CD4-positive, CD25-positive, alpha-beta regulatory T cell (primary cell): ENCODE data around the gene TWIST2. TPM values are rescaled to one million over a fixed set of nuclear protein-coding genes. Genes with fewer than 3 reads are reported as not detected.

ENCODE experiments used
- ATAC-seq, 2 donors: fragments of 150-1000 bp; cut with Tn5 transposase; one replicate each; pipeline ENCODE4 v1.10.0; 2021; ENCODE audit warnings: low read depth in 2 of 2, moderate number of reproducible peaks in 2 of 2, moderate library complexity in 1 of 2
- DNase-seq, 3 donors: peaks; one replicate each; pipeline versions ENCODE4 v3.0.0 to v3.0.0-alpha.2; 2012 to 2022; ENCODE audit warnings: mixed read lengths in 1 of 3
- H3K27ac ChIP-seq: one replicate; pipeline ENCODE4 v1.7.0; 2013; ENCODE audit warnings: mild to moderate bottlenecking, low read length; ENCODE audit not compliant: insufficient read depth, poor library complexity, severe bottlenecking
- H3K27me3 ChIP-seq: one replicate; pipeline ENCODE4 v1.7.0; 2013; ENCODE audit warnings: low read length; ENCODE audit not compliant: control insufficient read depth, insufficient read depth
- H3K36me3 ChIP-seq: one replicate; pipeline ENCODE4 v1.7.0; 2013; ENCODE audit warnings: mild to moderate bottlenecking, low read length, moderate library complexity; ENCODE audit not compliant: control insufficient read depth, insufficient read depth
- H3K4me1 ChIP-seq: 2 replicates; pipeline ENCODE4 v1.7.0; 2013; ENCODE audit warnings: mild to moderate bottlenecking, low read length; ENCODE audit not compliant: insufficient read depth, control insufficient read depth, poor library complexity, severe bottlenecking
- H3K4me3 ChIP-seq: one replicate; pipeline ENCODE4 v1.7.0; 2013; ENCODE audit warnings: low read depth, mild to moderate bottlenecking, low read length, moderate library complexity
- H3K9me3 ChIP-seq, 2 experiments: 1 replicate in 1 of 2; 2 replicates in 1 of 2; pipeline ENCODE4 v1.7.0; 2013; ENCODE audit warnings: low read length in 2 of 2, mild to moderate bottlenecking in 1 of 2, moderate library complexity in 1 of 2; ENCODE audit not compliant: control insufficient read depth in 2 of 2
- H3K27ac Mint-ChIP-seq, 3 donors: one replicate each; pipeline ENCODE4 v1.8.0; 2020 to 2022; ENCODE audit warnings: mild to moderate bottlenecking in 3 of 3, mixed read lengths in 3 of 3, moderate library complexity in 2 of 3
- H3K27me3 Mint-ChIP-seq: one replicate; pipeline ENCODE4 v1.8.0; 2022; ENCODE audit warnings: mild to moderate bottlenecking, mixed read lengths
- H3K36me3 Mint-ChIP-seq: one replicate; pipeline ENCODE4 v1.8.0; 2020; ENCODE audit warnings: mixed read lengths
- H3K4me1 Mint-ChIP-seq, 4 donors: one replicate each; pipeline ENCODE4 v1.8.0; 2020 to 2022; ENCODE audit warnings: mixed read lengths in 4 of 4, mild to moderate bottlenecking in 1 of 4
- H3K4me3 Mint-ChIP-seq, 4 donors: one replicate each; pipeline ENCODE4 v1.8.0; 2020 to 2022; ENCODE audit warnings: mild to moderate bottlenecking in 4 of 4, mixed read lengths in 4 of 4, moderate library complexity in 3 of 4
- H3K9me3 Mint-ChIP-seq, 7 donors: one replicate each; pipeline ENCODE4 v1.8.0; 2020 to 2022; ENCODE audit warnings: mixed read lengths in 7 of 7, mild to moderate bottlenecking in 3 of 7, moderate library complexity in 2 of 7
- polyA plus RNA-seq, 4 donors: library from polyadenylated mRNA; unstranded; fragments of 300-500 nt; fragmentation: Illumina TruSeq; gene quantifications; one replicate each; pipeline ENCODE4 v1.2.3, GENCODE V29; 2021
- total RNA-seq: library from RNA; stranded (reverse); gene quantifications from one replicate; pipeline ENCODE4 v1.2.3, GENCODE V29; 2022

The TWIST2 gene
- total and polyA plus RNA-seq, 5 donors from 2014 or later = not detected

DNA sequence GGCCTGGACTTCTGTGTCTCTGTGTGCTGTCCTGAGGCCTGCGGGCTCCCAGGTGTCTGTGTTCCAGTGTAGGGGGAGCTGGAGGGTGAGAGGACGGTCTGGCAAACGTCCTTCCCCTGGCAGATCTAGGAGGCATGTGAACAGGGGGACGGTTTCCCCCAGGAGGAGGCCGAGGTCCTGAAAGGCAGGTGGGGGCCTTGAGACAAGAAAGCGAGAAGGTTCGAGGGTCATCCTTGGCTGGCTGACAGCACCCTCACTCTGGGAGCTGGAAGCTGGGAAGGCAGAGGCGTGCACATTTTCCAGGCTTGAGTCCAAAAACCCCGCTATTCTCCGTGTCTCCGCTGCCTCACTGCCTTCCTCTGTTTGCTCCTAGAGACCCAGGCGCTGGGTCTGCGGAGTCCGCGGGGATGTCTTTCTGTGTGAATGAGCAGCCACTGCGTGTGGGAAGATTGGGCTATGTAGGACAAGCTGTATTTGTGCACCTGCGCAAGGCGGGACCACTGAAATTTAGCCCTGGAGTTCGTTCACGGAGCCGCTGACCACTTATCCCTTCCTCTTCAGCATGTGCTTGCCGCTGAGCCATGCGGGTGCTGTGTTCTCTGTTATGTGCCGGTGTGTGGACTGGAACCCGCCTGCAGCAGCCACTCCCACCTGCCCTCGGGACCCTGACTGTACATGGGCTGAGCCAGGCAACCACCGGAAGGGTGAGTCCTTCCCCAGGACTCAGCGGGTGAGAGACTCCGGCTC lies 43.7 kb downstream of the TWIST2 start:
- no peaks in the 10 kb centered on the region for H3K4me1 Mint-ChIP-seq
- Histone ChIP-seq H3K9me3 (no peaks in the 10 kb centered on the region), H3K4me1 (no peaks in the 10 kb centered on the region), H3K4me3 (no peak overlapping the region), H3K27me3 (no peaks in the 10 kb centered on the region), H3K36me3 (no peaks in the 10 kb centered on the region), H3K27ac (no peak overlapping the region)
- H3K27me3 Mint-ChIP-seq = no peaks in the 10 kb centered on the region
- DNase-seq (no peak), ATAC-seq (no peak)
- H3K36me3 Mint-ChIP-seq = no peaks in the 10 kb centered on the region
- H3K27ac Mint-ChIP-seq = no peak overlapping the region
- no peaks in the 10 kb centered on the region for H3K9me3 Mint-ChIP-seq
- H3K4me3 Mint-ChIP-seq = no peak overlapping the region

DNA sequence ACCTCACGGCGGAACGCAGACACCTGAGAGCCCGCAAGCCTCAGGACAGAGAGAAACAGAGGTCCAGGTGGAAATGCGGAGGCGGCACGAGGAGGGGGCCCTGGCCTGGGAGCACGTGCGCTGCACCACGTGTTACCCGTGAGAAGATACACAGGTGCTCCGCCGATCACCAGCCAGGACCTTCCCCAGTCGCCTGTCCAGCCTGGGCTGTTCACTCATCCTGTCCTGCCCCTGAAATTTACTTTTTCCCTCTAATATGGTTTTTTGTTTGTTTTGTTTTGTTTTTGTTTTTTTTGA lies 44.3 kb downstream of the TWIST2 start:
- Histone ChIP-seq H3K4me3 (no peak overlapping the region), H3K27me3 (no peaks in the 10 kb centered on the region), H3K36me3 (no peaks in the 10 kb centered on the region), H3K9me3 (no peaks in the 10 kb centered on the region), H3K27ac (no peak overlapping the region), H3K4me1 (no peaks in the 10 kb centered on the region)
- Mint-ChIP-seq H3K4me3 (no peak overlapping the region), H3K27ac (no peak overlapping the region), H3K9me3 (no peaks in the 10 kb centered on the region), H3K4me1 (no peaks in the 10 kb centered on the region), H3K27me3 (no peaks in the 10 kb centered on the region), H3K36me3 (no peaks in the 10 kb centered on the region)
- DNase-seq (no peak), ATAC-seq (no peak)

DNA sequence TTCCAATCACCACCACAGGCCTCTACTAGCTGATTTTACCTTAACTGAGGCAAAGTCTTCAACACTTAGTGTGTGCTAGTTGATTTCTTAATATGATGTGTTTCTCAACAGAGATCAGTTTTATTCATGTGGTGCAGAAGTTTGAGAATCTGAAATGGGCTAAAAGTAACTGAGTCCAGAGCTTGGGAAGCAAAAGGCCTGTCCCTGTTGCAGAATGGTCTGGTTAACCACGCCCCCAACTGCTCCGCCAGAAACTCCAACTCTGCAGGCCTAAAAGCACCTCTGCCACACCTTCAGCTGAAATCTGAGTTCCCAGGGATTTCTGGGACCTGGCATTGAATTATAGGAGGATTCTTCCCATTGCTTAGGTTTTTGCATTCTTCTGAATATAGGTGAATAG lies 44.9 kb downstream of the TWIST2 start:
- H3K27ac Mint-ChIP-seq = no peak overlapping the region
- Histone ChIP-seq H3K27me3 (no peaks in the 10 kb centered on the region), H3K36me3 (no peaks in the 10 kb centered on the region), H3K9me3 (no peaks in the 10 kb centered on the region), H3K27ac (no peak overlapping the region), H3K4me1 (no peaks in the 10 kb centered on the region), H3K4me3 (no peak overlapping the region)
- H3K4me1 Mint-ChIP-seq = no peaks in the 10 kb centered on the region
- no peak overlapping the region for H3K4me3 Mint-ChIP-seq
- H3K27me3 Mint-ChIP-seq = no peaks in the 10 kb centered on the region
- no peak for ATAC-seq
- no peaks in the 10 kb centered on the region for H3K9me3 Mint-ChIP-seq
- no peaks in the 10 kb centered on the region for H3K36me3 Mint-ChIP-seq
- DNase-seq = no peak

- no peaks in the 10 kb centered on the region for H3K9me3 Mint-ChIP-seq
- Histone ChIP-seq H3K36me3 (no peaks in the 10 kb centered on the region), H3K4me3 (no peak overlapping the region), H3K4me1 (no peaks in the 10 kb centered on the region), H3K27me3 (no peaks in the 10 kb centered on the region), H3K9me3 (no peaks in the 10 kb centered on the region), H3K27ac (no peak overlapping the region)
- H3K36me3 Mint-ChIP-seq = no peaks in the 10 kb centered on the region
- ATAC-seq (no peak), DNase-seq (no peak)
- H3K4me3 Mint-ChIP-seq = no peak overlapping the region
- H3K27ac Mint-ChIP-seq = no peak overlapping the region
- no peaks in the 10 kb centered on the region for H3K4me1 Mint-ChIP-seq
- H3K27me3 Mint-ChIP-seq = no peaks in the 10 kb centered on the region
Observed at GRCh38 chr2:238893349-238894000, 45.6 kb downstream of the TWIST2 start.

DNA sequence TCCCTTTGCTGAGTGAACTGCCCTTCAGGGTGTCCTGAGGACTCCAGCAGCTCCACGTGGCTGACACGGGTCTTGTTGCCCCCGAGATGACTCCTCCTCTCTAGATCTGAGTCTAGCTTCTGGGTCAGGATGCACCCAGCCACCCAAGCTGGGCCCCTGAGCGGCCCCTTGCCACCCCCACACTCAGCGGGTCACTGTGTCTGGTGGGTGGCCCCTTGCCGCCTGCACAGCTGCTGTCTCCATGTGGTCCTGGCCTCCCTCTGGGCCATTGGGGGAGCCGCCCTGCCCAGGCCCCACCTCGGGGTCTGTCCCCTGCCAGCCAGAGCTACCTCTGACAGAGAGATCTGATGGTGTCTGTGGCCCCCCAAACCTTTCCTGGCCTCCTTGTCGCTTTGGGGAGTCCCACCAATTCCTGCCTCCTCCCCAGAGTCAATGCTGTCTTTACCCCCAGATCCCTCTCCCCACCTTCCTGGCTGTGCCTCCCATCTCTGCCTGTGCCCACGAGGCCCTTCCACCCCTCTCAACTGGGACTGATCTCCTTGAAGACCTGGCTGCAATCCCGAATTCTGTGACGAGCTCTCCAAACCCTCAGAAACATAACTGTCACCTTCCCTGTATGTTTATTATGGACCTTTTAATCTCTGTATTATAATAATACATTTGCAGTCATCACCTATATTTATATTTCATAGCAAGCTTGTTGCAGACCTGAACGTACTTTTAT lies 46.5 kb downstream of the TWIST2 start:
- no peaks in the 10 kb centered on the region for H3K4me1 Mint-ChIP-seq
- H3K4me1 ChIP-seq = no peaks in the 10 kb centered on the region
- no peaks in the 10 kb centered on the region for H3K9me3 Mint-ChIP-seq
- no peaks in the 10 kb centered on the region for H3K9me3 ChIP-seq
- DNase-seq (no peak), ATAC-seq (no peak)
- H3K27me3 ChIP-seq = no peaks in the 10 kb centered on the region
- H3K27ac Mint-ChIP-seq = no peak overlapping the region
- no peaks in the 10 kb centered on the region for H3K36me3 ChIP-seq
- no peak overlapping the region for H3K27ac ChIP-seq
- no peaks in the 10 kb centered on the region for H3K36me3 Mint-ChIP-seq
- H3K4me3 Mint-ChIP-seq = no peak overlapping the region
- H3K4me3 ChIP-seq = no peak overlapping the region
- peaks cover 7% of the 10 kb centered on the region for H3K27me3 Mint-ChIP-seq

GRCh38 chr2:238894950-238895298 lies 47.0 kb downstream of the TWIST2 start:
- ATAC-seq (no peak), DNase-seq (no peak)
- Mint-ChIP-seq H3K4me1 (no peaks in the 10 kb centered on the region), H3K27ac (no peak overlapping the region), H3K4me3 (no peak overlapping the region), H3K36me3 (no peaks in the 10 kb centered on the region), H3K9me3 (no peaks in the 10 kb centered on the region), H3K27me3 (peaks cover 7% of the 10 kb centered on the region)
- no peaks in the 10 kb centered on the region for H3K4me1 ChIP-seq
- no peak overlapping the region for H3K27ac ChIP-seq
- no peaks in the 10 kb centered on the region for H3K36me3 ChIP-seq
- H3K27me3 ChIP-seq = no peaks in the 10 kb centered on the region
- no peak overlapping the region for H3K4me3 ChIP-seq
- no peaks in the 10 kb centered on the region for H3K9me3 ChIP-seq

DNA sequence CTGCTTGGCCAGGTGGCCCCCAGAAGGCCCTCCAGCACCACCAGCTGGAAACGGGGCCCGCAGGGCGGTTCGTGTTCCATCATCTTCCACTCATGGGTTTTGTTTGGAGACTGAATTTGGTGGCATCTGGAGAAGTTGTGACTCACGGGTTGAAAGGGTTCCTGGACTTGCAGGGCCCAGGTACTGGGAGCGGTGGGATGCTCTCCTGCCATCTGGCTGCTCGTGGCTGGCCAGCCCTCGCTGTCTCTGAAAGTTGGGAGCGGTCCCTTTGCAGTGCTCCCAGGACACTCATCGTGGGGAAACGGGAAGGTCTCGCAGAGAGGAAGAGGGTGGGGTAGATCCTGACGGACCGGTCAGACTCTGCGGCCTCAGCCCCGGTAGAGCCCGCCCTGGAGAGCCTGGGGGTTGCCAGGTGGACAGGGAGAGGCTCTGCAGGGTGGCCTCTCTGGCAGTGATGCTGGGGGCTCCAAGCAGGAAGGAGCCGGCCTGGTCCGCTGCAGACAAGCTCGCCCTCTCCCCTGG lies 47.5 kb downstream of the TWIST2 start:
- Mint-ChIP-seq H3K9me3 (no peaks in the 10 kb centered on the region), H3K36me3 (no peaks in the 10 kb centered on the region), H3K4me3 (no peak overlapping the region), H3K27me3 (peaks cover 7% of the 10 kb centered on the region), H3K4me1 (no peaks in the 10 kb centered on the region), H3K27ac (no peak overlapping the region)
- no peaks in the 10 kb centered on the region for H3K27me3 ChIP-seq
- no peaks in the 10 kb centered on the region for H3K9me3 ChIP-seq
- ATAC-seq (no peak), DNase-seq (no peak)
- no peaks in the 10 kb centered on the region for H3K4me1 ChIP-seq
- H3K36me3 ChIP-seq = no peaks in the 10 kb centered on the region
- no peak overlapping the region for H3K4me3 ChIP-seq
- H3K27ac ChIP-seq = no peak overlapping the region
